ENCODE measurements around the gene SLC6A6.

GRCh38 chr3:14412831-14413380 lies 10.5 kb downstream of the SLC6A6 start:
- no peak for TF ChIP-seq CTCF (IDR thresholded peaks at IDR 0.05)
- TF ChIP-seq POLR2A (IDR thresholded peaks at IDR 0.05) = no peak

Measured in esophagus squamous epithelium (tissue), 4 donors.